GM18502 (cell line): ENCODE data around the gene PLPP6.
A peak's percentile ranks its signal among the peaks of the same experiment; 100 is the strongest.

Experiments
- ATAC-seq: cut with Tn5 transposase; IDR thresholded peaks from one replicate; pipeline ENCODE4 v1.9.1; 2021; ENCODE audit warnings: mild to moderate bottlenecking; ENCODE audit not compliant: unreplicated experiment, poor library complexity

Gene PLPP6

DNA sequence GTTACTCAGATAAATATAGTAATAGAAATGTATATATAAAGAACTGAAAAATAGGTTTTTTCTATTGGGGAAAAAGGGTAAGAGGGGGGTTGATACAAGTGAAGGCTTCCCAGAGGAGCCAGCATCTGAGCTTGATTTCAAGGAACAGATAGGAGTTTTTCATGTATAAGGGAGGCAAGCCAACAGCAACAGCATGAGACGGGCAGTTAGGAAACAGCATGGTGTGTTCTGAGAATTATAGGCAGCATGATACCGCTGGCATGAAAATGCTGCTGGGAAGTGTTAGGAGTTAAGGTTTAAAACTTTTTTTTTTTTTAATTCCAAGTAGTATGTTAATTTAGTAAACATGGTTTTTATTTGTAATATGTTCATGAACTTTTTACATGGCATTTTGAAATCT lies 26.9 kb downstream of the PLPP6 start:
- no peak for ATAC-seq

DNA sequence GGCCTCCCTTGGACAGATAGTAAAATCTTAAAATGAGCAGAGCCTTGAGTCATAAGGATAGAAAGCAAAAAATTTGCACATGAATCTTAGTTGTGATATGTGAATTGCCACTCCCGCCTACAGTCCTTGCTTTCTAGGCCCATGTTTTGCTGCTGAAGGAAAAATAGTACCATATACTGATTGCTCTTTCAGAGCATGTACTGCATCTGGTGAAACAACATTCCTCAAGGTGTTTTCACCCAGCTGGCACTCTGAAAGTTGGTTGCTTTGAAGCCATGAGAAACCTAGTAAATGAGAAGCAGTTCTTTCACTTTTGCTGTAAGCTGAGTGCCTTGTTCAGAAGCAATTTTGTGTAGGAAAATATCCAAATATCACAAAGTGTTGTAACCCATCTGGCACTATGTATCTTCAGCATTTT lies 27.6 kb downstream of the PLPP6 start:
- peak; percentile 72 for ATAC-seq

DNA sequence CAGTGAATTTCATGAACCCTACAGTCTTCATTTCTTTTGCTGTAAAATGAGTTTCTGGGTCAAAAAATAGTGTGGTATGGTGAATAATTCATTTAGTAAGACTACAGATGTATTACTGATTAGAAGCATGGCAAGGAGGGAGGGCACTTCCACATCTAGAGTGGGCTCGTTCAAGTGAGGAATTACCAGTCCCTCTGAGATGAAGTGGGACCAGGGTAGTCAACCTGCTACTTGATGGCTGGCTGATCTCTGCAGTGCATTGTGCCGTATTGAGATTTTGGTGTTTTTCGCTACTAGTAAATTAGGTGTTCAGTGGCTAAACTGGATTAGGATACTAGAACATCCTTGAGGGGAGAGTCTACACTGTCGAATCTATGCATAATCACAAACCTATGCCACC lies 28.1 kb downstream of the PLPP6 start:
- ATAC-seq: peak; percentile 64

- no peak for ATAC-seq
Observed at GRCh38 chr9:4691795-4692194, 29.7 kb downstream of the PLPP6 start.

DNA sequence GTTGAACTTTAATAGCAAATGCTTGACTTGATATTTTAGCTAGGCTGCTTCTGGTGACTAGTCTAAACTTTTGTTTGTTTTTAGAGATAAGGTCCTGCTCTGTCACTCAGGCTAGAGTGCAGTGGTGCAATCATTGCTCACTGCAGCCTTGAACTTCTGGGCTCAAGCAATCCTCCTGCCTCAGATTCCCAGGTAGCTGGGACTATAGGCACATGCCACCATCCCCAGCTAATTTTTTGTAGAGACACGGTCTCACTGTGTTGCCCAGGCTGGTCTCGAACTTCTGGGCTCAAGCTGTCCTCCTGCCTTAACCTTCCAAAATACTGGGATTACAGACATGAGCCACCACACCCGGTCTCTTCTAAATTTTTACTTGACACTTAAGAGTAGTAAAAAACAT lies 38.0 kb downstream of the PLPP6 start:
- no peak for ATAC-seq

DNA sequence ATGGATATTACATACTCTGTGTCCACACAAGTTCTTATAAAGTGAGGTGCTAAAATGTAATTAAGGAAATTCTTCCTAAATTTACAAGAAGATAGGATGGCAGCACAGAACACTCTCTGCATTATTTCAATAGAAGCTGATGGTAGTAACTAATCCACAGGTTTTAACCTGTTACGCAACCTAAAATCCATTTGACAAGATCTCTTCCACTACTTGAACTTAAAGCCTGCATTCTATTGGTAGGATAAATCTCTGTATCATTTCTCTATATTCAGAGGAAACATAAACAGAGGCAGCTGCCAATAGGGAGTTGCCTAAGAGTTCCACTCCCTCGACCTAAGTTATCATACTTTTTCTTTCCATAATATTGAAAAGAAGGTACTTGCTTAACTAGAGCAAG lies 38.8 kb downstream of the PLPP6 start:
- no peak for ATAC-seq

- no peak for ATAC-seq
Observed at GRCh38 chr9:4701526-4701925, 39.4 kb downstream of the PLPP6 start.

DNA sequence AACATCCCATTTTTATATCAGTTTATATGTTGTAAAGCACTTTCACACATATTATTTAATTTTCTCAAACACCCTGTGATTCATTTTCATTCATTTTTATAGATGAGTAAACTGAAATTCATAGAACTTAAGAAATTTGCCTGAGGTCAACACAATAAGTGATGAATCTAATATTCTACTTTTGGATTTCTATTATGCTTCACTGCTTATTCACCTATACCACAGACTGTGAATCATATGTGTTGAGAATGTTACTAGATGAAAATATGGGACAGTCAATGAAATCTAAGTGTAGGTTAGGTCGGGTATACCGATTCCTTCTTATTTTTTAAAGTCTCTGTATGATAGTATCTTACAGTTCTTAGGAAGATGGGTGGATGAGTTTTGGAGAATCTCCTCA lies 42.0 kb downstream of the PLPP6 start:
- ATAC-seq: no peak

DNA sequence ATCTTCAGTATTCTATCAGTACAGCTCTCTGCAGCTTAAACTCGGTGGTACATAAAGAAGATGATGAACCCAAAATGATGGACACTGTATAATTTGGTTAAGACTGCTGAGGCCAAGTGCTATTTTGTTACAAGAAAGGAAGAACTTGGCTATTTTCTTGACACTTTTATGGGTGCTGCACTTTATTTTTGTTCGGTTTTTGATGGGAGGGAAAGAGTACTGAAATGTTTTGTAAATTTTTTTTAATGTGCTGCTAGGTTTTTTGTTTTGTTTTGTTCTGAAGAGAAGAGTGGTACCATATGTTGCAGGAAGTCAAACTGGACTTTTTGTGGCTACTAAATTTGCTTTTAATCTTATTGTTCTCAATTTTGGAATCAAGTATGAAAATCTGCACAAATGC lies 43.9 kb downstream of the PLPP6 start:
- no peak for ATAC-seq

GRCh38 chr9:4706971-4707622 lies 45.0 kb downstream of the PLPP6 start:
- no peak for ATAC-seq

DNA sequence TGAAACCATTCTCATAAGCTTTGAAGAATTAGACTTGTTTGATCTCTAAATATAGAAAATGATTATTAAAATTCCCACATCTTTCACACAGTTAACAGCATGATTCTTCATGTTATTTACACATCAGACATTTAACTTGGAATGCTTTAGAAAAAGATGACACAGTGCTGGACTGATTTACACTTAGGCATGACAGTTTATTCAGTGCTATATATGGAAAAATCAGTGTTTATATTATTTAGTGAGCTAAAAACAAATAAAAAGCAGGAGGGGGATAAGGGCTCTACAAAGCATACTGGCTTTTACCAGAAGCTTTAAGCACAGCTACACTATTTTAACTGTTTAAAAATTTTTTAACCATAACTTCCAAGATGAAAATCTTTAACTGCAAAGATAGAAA lies 47.3 kb downstream of the PLPP6 start:
- ATAC-seq: no peak

DNA sequence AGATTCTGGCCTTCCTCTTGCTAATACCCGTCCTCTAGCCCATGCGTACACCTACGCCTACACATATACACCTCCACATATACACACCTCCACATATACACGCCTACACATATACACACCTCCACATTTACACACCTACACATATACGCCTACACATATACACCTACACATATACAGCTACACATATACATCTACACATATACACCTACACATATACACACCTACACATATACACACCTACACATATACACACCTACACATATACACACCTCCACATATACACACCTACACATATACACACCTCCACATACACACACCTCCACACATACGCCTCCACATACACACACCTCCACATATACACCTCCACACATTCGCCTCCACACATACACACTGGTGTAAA lies 51.8 kb downstream of the PLPP6 start:
- ATAC-seq: no peak

- ATAC-seq: no peak
Observed at GRCh38 chr9:4714266-4715016, 52.3 kb downstream of the PLPP6 start.
